Pancreas (tissue), 10 donors: ENCODE data around the gene KNTC1. TPM values are rescaled to one million over a fixed set of nuclear protein-coding genes. Genes with fewer than 3 reads are reported as not detected.
"Not testable (repeated sequence)": the region's sequence is repeated elsewhere in the genome, so short reads cannot be mapped to it uniquely, and the experiment has no call there.

Experiments
- ATAC-seq, 4 donors: fragments of 200-7000 bp; cut with Tn5 transposase; one replicate each; pipeline versions ENCODE4 v1.8.0 to v1.9.1; 2020; ENCODE audit warnings: mild to moderate bottlenecking in 4 of 4, moderate library complexity in 4 of 4
- DNase-seq, 6 donors: peaks; one replicate each; pipeline ENCODE4 v3.0.0-alpha.2; 2020
- FAIRE-seq: peaks from 2 replicates; lab custom pipeline; 2012; peaks lifted over from hg19 to GRCh38; lab: Jason Lieb, UNC
- H3K27ac ChIP-seq, 4 donors: fragments of 200-600 bp; sonication (generic); 1 replicate in 3 of 4; 2 replicates in 1 of 4; pipeline versions ENCODE4 v1.5.0 to v1.8.0; 2020
- H3K27me3 ChIP-seq, 4 donors: fragments of 200-600 bp; one replicate each; pipeline ENCODE4 v1.8.0; 2021
- H3K36me3 ChIP-seq, 3 donors: fragments of 200-600 bp; sonication (generic) in 1 of 3; one replicate each; pipeline versions ENCODE4 v1.5.0 to v1.8.0; 2020 to 2021
- H3K4me1 ChIP-seq, 3 donors: fragments of 200-600 bp; one replicate each; pipeline ENCODE4 v1.8.0; 2021
- H3K4me3 ChIP-seq, 4 donors: fragments of 200-600 bp; sonication (generic) in 2 of 4; one replicate each; pipeline versions ENCODE4 v1.5.0 to v1.8.0; 2020 to 2021
- H3K9me3 ChIP-seq, 4 donors: fragments of 200-600 bp; one replicate each; pipeline ENCODE4 v1.8.0; 2021
- CTCF ChIP-seq, 4 donors: fragments of 200-600 bp; sonication (generic) in 3 of 4; IDR thresholded peaks; one replicate each; pipeline versions ENCODE4 v1.5.0 to v1.8.0; 2021; ENCODE audit warnings: antibody characterized with exemption in 4 of 4
- WGBS, 2 donors: extraction: QIAGEN DNeasy Blood & Tissue Kit; methylation state at CpG; one replicate each; pipeline ENCODE4 v1.1.7; 2013; 5-methylcytosine and 5-hydroxymethylcytosine counted together
- intact Hi-C, 3 donors: fragments of 100-400 bp; cut with DNase I; formaldehyde crosslinking; loops; one replicate each; pipeline versions ENCODE4 v1.11.1 to v1.14.2; 2022
- polyA plus RNA-seq, 2 donors: library from polyadenylated mRNA; stranded (reverse); fragments of 200-250 nt; gene quantifications; one replicate each; pipeline ENCODE4 v1.2.3, GENCODE V29; 2013
- total RNA-seq, 6 donors: library from RNA; stranded (reverse); fragmentation: NEBNext Ultra II Directional in 4 of 6; extraction: Animal tissue kit (Norgen Biotek cat#: 25700) in 4 of 6; gene quantifications; one replicate each; pipeline versions ENCODE4 v1.2.1 to v1.2.4, GENCODE V29; 2021 to 2023
- donor health status: healthy with polysubstance abuse.
- donor health status: DM: no; HTN: no; CAD: no; lungs with moderate emphysema.
- donor health status: DM: no; HTN: no; CAD: no.
- donor health status: control.
- donor health status: control.
- donor health status: Bipolar disorder and iron deficiency.
- donor health status: DM: yes; HTN: yes; CAD: no.
- donor health status: DM: no; HTN: no; CAD: no.
- donor health status: DM: no; HTN: no; CAD: no.
- donor health status: DM: yes; HTN: yes; CAD: no.

KNTC1 gene
- total and polyA plus RNA-seq, 8 donors = 2.7 to 10.2 (median 4.9) TPM

- no peak for TF ChIP-seq CTCF (IDR thresholded peaks at IDR 0.05)
- DNase-seq (no peak), FAIRE-seq (no peak), ATAC-seq (peak in 3 of 4 donors; percentile 64 to 66 (median 66))
- H3K27me3 ChIP-seq = no peaks in the 10 kb centered on the region
- intact Hi-C loops = no loop called here
- H3K9me3 ChIP-seq = no peaks in the 10 kb centered on the region
- H3K36me3 ChIP-seq = no peaks in the 10 kb centered on the region
- no peak overlapping the region for H3K27ac ChIP-seq
- H3K4me1 ChIP-seq = no peaks in the 10 kb centered on the region
- no peak overlapping the region for H3K4me3 ChIP-seq
- 40 to 48% methylated on average over 11 of the region's 11 CpGs for WGBS, 2 donors
Observed at GRCh38 chr12:122651520-122652224, 124.6 kb downstream of the KNTC1 start.

- H3K9me3 ChIP-seq, H3K27me3 ChIP-seq, H3K36me3 ChIP-seq, H3K4me1 ChIP-seq, H3K27ac ChIP-seq, H3K4me3 ChIP-seq, DNase-seq, intact Hi-C loops, ATAC-seq, FAIRE-seq: not testable (repeated sequence)
- 86 to 92% methylated on average over 8 of the region's 8 CpGs for WGBS, 2 donors
Observed at GRCh38 chr12:122653291-122653690, 126.2 kb downstream of the KNTC1 start.

GRCh38 chr12:122656298-122656697, 129.2 kb downstream of the KNTC1 start:
- TF ChIP-seq CTCF (IDR thresholded peaks at IDR 0.05) = no peak
- no peak for DNase-seq
- no peak for ATAC-seq
- Histone ChIP-seq H3K36me3 (no peaks in the 10 kb centered on the region), H3K4me1 (no peaks in the 10 kb centered on the region), H3K9me3 (no peaks in the 10 kb centered on the region), H3K27me3 (no peaks in the 10 kb centered on the region), H3K27ac (no peak overlapping the region), H3K4me3 (no peak overlapping the region)
- intact Hi-C loops = no loop called here
- 85 to 93% methylated on average over 3 of the region's 3 CpGs for WGBS, 2 donors
- no peak for FAIRE-seq

- DNase-seq (peak in 2 of 6 donors; percentile 4 to 46), ATAC-seq (peak in 3 of 4 donors; percentile 34 to 68 (median 64)), FAIRE-seq (no peak)
- Histone ChIP-seq H3K27me3 (no peaks in the 10 kb centered on the region), H3K4me3 (no peak overlapping the region), H3K36me3 (no peaks in the 10 kb centered on the region), H3K9me3 (no peaks in the 10 kb centered on the region), H3K4me1 (no peaks in the 10 kb centered on the region), H3K27ac (no peak overlapping the region)
- WGBS, 2 donors = 49 to 60% methylated on average over 6 of the region's 6 CpGs
- intact Hi-C loops = no loop called here
- no peak for TF ChIP-seq CTCF (IDR thresholded peaks at IDR 0.05)
Observed at GRCh38 chr12:122659579-122659978, 132.5 kb downstream of the KNTC1 start.

GRCh38 chr12:122661246-122661645, 134.2 kb downstream of the KNTC1 start:
- Histone ChIP-seq H3K27me3 (no peaks in the 10 kb centered on the region), H3K4me3 (no peak overlapping the region), H3K4me1 (no peaks in the 10 kb centered on the region), H3K36me3 (no peaks in the 10 kb centered on the region), H3K27ac (no peak overlapping the region), H3K9me3 (no peaks in the 10 kb centered on the region)
- WGBS, 2 donors = 76 to 79% methylated on average over 16 of the region's 16 CpGs
- no peak for ATAC-seq
- TF ChIP-seq CTCF (IDR thresholded peaks at IDR 0.05) = no peak
- DNase-seq = no peak
- intact Hi-C loops = no loop called here
- no peak for FAIRE-seq
